GM12801 (cell line): Measurements from ENCODE around the gene ZBTB7B.

ENCODE experiments used
- TF ChIP-seq, protein P1 (sequence below): IDR thresholded peaks from one replicate; pipeline ENCODE4 v1.5.1; 2011; ENCODE audit warnings: control low read depth; ENCODE audit not compliant: insufficient read length; ENCODE audit errors: extremely low read depth

The ZBTB7B gene

GRCh38 chr1:155019377-155020245 is 17.0 kb downstream of the ZBTB7B start:
- TF ChIP-seq, protein P1, sequence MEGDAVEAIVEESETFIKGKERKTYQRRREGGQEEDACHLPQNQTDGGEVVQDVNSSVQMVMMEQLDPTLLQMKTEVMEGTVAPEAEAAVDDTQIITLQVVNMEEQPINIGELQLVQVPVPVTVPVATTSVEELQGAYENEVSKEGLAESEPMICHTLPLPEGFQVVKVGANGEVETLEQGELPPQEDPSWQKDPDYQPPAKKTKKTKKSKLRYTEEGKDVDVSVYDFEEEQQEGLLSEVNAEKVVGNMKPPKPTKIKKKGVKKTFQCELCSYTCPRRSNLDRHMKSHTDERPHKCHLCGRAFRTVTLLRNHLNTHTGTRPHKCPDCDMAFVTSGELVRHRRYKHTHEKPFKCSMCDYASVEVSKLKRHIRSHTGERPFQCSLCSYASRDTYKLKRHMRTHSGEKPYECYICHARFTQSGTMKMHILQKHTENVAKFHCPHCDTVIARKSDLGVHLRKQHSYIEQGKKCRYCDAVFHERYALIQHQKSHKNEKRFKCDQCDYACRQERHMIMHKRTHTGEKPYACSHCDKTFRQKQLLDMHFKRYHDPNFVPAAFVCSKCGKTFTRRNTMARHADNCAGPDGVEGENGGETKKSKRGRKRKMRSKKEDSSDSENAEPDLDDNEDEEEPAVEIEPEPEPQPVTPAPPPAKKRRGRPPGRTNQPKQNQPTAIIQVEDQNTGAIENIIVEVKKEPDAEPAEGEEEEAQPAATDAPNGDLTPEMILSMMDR = no peak

GRCh38 chr1:155022136-155022926 is 19.7 kb downstream of the ZBTB7B start:
- TF ChIP-seq, protein P1 = no peak

DNA sequence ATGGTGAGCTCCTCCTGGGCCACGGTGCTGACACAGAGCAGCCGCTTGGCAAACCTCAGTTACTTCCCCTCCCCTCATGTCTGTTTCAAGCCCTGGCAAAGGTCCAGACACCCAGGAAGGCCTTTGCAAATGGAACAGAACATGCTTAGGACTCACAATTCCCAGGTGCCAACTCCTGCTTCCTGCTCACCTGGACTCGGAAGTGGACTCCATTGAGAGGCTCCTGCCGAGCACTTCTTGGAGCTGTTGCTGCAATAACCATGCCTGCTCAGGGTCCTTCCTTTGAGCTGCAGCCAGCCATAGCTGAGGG is 20.3 kb downstream of the ZBTB7B start:
- TF ChIP-seq, protein P1 = no peak

GRCh38 chr1:155023627-155024026 is 21.0 kb downstream of the ZBTB7B start:
- TF ChIP-seq, protein P1 = no peak

- TF ChIP-seq, protein P1 = no peak
These were observed 21.7 kb downstream of the ZBTB7B start for GRCh38 chr1:155024315-155024714.

DNA sequence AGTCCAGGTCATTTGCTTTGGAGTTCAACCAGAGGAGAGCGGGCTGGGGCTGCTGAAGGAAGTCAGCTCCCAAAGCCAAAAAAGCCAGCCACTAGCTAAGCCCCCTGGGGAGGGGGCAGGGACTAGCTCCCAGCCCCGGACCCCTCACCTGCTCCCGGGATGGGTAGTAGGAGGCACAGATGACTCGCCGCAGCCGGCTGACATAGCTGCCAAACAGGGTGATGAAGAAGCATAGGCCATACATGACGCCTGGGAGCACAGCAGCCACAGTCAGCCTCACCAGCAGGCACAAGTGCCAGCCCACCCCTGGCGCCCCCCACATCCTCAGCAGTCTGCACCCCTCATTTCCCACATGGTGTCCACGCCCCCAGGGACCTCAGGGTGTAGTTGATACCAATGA is 23.6 kb downstream of the ZBTB7B start:
- TF ChIP-seq, protein P1 = no peak

DNA sequence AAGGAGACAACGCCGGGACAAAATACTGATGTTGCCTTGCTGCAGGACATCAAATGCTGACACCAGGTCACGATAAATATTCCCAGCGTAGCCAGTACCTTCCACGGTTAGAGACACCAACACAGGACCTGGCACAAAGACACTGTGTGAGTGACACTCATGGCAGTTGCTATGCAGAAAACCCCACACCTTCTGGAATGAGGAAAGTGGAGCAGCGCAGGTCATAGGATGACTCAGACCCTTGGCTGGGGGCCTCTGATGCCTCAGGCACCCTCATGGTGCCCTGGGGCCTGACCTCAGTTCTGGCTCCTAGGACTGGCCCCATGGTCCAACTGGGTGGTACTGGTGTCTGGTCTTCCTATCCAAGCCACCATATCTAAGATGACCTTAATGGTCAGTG is 24.0 kb downstream of the ZBTB7B start:
- TF ChIP-seq, protein P1 = no peak
